Smooth muscle cell (in vitro differentiated cells): ENCODE data around the gene NRXN3. TPM values are rescaled to one million over a fixed set of nuclear protein-coding genes. Genes with fewer than 3 reads are reported as not detected.

ENCODE experiments used
- DNase-seq: peaks from one replicate; lab custom pipeline; 2025; ENCODE audit not compliant: unreplicated experiment; lab: John Stamatoyannopoulos, UW
- H2AFZ ChIP-seq: fragments of 200-600 bp; sonication (generic); 2 replicates; pipeline ENCODE4 v1.6.0; 2016; ENCODE audit warnings: antibody characterized with exemption, low read depth, mild to moderate bottlenecking
- H3F3A ChIP-seq: fragments of 200-600 bp; sonication (generic); 2 replicates; pipeline ENCODE4 v1.6.0; 2017; ENCODE audit warnings: antibody characterized with exemption, low read depth
- H3K27ac ChIP-seq: fragments of 200-600 bp; sonication (generic); 2 replicates; pipeline ENCODE4 v1.5.1; 2016; ENCODE audit warnings: low read depth, mild to moderate bottlenecking
- H3K27me3 ChIP-seq: fragments of 200-600 bp; sonication (generic); 2 replicates; pipeline ENCODE4 v1.6.1; 2016; ENCODE audit warnings: low read depth, mild to moderate bottlenecking
- H3K36me3 ChIP-seq: fragments of 200-600 bp; sonication (generic); 2 replicates; pipeline ENCODE4 v1.5.1; 2016; ENCODE audit warnings: low read depth
- H3K4me1 ChIP-seq: fragments of 200-600 bp; sonication (generic); 2 replicates; pipeline ENCODE4 v1.5.1; 2016; ENCODE audit warnings: low read depth
- H3K4me2 ChIP-seq: fragments of 200-600 bp; sonication (generic); 2 replicates; pipeline ENCODE4 v1.6.0; 2016; ENCODE audit warnings: mild to moderate bottlenecking
- H3K4me3 ChIP-seq: fragments of 200-600 bp; sonication (generic); 2 replicates; pipeline ENCODE4 v1.5.1; 2016; ENCODE audit warnings: mild to moderate bottlenecking
- H3K79me2 ChIP-seq: fragments of 200-600 bp; sonication (generic); 2 replicates; pipeline ENCODE4 v1.6.0; 2016; ENCODE audit warnings: low read depth, mild to moderate bottlenecking
- H3K9ac ChIP-seq: fragments of 200-600 bp; sonication (generic); 2 replicates; pipeline ENCODE4 v1.6.0; 2016; ENCODE audit warnings: low read depth
- H3K9me3 ChIP-seq: fragments of 200-600 bp; sonication (generic); replicated peaks from 2 replicates; pipeline ENCODE4 v1.5.1; 2016; ENCODE audit warnings: low read depth
- H4K20me1 ChIP-seq: fragments of 200-600 bp; sonication (generic); 2 replicates; pipeline ENCODE4 v1.6.0; 2016; ENCODE audit warnings: low read depth
- WGBS: methylation state at CpG from one replicate; pipeline ENCODE4 v1.1.7; 2016; ENCODE audit warnings: low lambda C conversion rate; 5-methylcytosine and 5-hydroxymethylcytosine counted together
- polyA plus RNA-seq: library from polyadenylated mRNA; unstranded; fragments of >200 nt; fragmentation: Nextera tagmentation; extraction: Ambion mirVana; gene quantifications from 2 replicates; pipeline ENCODE4 v1.2.1, GENCODE V29; 2016
- total RNA-seq: library from RNA; depleted of rRNA; stranded (reverse); fragments of >200 nt; gene quantifications from 2 replicates; pipeline ENCODE4 v1.2.3, GENCODE V29; 2014
- TF ChIP-seq, protein P1 (sequence below): fragments of 200-600 bp; sonication (generic); IDR thresholded peaks from 2 replicates; pipeline ENCODE4 v1.5.1; 2017; ENCODE audit warnings: borderline replicate concordance, mild to moderate bottlenecking, antibody characterized with exemption; ENCODE audit not compliant: insufficient read depth, poor library complexity, severe bottlenecking

NRXN3 gene
- total and polyA plus RNA-seq, 2 experiments from 2014 or later: 1.2 to 7.0 TPM

DNA sequence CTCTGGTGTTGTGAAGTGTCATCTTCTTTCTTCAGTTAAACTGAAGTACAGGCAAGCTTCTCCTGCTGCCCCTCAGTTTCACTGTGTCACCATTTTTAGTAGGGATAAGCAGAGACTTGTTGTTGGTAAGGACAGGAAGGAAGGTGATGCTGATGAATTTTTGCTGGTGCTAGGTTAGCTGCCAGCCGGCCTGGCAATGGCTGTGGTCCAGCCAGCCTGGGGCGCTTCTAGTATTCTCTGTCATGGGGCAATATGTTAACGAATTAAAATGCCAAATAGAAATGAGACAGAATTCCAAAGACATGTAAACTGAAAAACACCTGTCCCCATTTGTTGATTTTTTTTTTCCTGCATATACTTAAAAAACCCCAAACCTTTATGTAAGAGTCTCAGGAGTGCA, 1438.3 kb downstream of the NRXN3 start:
- Histone ChIP-seq H3K4me3 (no peak overlapping the region), H3K27ac (no peak overlapping the region), H3K4me2 (no peak overlapping the region), H3K4me1 (no peaks in the 10 kb centered on the region), H3K36me3 (no peaks in the 10 kb centered on the region), H2AFZ (no peak overlapping the region), H3F3A (no peaks in the 10 kb centered on the region), H3K9ac (no peak overlapping the region), H3K9me3 (no peaks in the 10 kb centered on the region), H4K20me1 (no peaks in the 10 kb centered on the region), H3K27me3 (no peaks in the 10 kb centered on the region), H3K79me2 (no peaks in the 10 kb centered on the region)
- TF ChIP-seq, protein P1, sequence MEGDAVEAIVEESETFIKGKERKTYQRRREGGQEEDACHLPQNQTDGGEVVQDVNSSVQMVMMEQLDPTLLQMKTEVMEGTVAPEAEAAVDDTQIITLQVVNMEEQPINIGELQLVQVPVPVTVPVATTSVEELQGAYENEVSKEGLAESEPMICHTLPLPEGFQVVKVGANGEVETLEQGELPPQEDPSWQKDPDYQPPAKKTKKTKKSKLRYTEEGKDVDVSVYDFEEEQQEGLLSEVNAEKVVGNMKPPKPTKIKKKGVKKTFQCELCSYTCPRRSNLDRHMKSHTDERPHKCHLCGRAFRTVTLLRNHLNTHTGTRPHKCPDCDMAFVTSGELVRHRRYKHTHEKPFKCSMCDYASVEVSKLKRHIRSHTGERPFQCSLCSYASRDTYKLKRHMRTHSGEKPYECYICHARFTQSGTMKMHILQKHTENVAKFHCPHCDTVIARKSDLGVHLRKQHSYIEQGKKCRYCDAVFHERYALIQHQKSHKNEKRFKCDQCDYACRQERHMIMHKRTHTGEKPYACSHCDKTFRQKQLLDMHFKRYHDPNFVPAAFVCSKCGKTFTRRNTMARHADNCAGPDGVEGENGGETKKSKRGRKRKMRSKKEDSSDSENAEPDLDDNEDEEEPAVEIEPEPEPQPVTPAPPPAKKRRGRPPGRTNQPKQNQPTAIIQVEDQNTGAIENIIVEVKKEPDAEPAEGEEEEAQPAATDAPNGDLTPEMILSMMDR: no peak
- WGBS: 90% methylated on average over 3 of the region's 3 CpGs
- DNase-seq: no peak

DNA sequence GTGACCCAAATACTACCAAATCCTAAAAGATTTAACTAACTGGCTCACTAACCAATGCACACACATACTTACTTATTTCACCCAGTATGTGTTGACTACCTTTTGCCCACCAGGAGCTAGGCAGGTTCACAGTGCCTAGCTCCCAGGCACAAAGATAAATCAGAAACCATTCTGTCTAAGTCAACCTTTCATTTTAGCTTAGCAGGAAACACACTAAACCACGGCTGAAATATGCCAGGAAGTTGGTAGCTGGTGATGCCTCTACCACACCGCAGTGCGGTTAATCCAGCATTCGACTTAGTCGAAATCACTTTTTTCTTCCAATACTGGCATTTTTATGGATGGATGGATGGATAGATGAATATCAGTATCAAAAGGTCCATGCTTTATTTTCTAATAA, 1443.5 kb downstream of the NRXN3 start:
- Histone ChIP-seq H3K4me1 (no peaks in the 10 kb centered on the region), H3K36me3 (no peaks in the 10 kb centered on the region), H3K27me3 (no peaks in the 10 kb centered on the region), H3F3A (no peaks in the 10 kb centered on the region), H3K4me3 (no peak overlapping the region), H3K9me3 (no peaks in the 10 kb centered on the region), H3K4me2 (no peak overlapping the region), H4K20me1 (no peaks in the 10 kb centered on the region), H3K27ac (no peak overlapping the region), H3K79me2 (no peaks in the 10 kb centered on the region), H3K9ac (no peak overlapping the region), H2AFZ (no peak overlapping the region)
- 88% methylated on average over 5 of the region's 5 CpGs for WGBS
- no peak for DNase-seq
- TF ChIP-seq, protein P1: no peak

DNA sequence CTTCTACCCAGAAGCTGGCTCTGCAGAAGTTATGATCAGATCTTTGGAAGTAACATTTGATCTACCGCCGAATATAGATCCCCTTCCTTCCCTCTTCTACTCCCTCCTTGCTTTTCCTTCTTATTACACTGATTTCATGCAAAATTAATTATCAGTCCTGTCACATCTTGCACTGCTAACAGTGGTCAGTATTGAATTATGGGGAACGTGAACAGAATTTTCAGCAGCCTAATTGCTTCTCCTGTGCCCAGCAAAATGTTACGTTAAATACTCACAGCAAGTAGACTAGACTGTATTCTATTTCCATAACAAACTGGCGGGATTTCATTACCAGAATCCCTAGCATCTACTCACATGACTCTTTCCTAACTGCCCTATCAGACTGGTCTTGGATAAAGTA, 1444.3 kb downstream of the NRXN3 start:
- Histone ChIP-seq H3K4me2 (no peak overlapping the region), H3K9me3 (no peaks in the 10 kb centered on the region), H3K4me1 (no peaks in the 10 kb centered on the region), H3K27me3 (no peaks in the 10 kb centered on the region), H4K20me1 (no peaks in the 10 kb centered on the region), H3K4me3 (no peak overlapping the region), H3K27ac (no peak overlapping the region), H3K79me2 (no peaks in the 10 kb centered on the region), H3F3A (no peaks in the 10 kb centered on the region), H3K36me3 (no peaks in the 10 kb centered on the region), H3K9ac (no peak overlapping the region), H2AFZ (no peak overlapping the region)
- WGBS: 97% methylated on average over 5 of the region's 5 CpGs
- TF ChIP-seq, protein P1: no peak
- no peak for DNase-seq

DNA sequence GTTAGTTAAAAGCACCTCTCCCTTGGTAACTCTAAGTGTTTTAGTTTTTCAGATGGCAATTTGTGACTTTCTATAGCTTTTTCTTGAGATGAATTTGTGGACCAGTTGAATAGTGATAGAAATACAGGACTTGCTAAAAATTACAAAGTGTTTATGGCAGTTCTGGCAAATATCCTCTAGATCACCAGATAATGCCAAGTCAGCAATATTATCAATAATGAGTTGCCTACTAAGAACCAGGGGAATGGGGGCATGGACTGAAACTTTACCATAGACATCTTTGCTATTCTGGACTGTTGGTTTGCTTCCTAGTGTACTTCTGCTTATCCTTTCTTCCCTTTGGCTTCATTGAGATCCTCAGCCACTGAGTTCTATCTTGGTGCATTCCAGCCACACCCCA, 1456.9 kb downstream of the NRXN3 start:
- TF ChIP-seq, protein P1: no peak
- no peak overlapping the region for H3K9ac ChIP-seq
- DNase-seq: no peak
- no peaks in the 10 kb centered on the region for H3K36me3 ChIP-seq
- H3F3A ChIP-seq: no peaks in the 10 kb centered on the region
- no peak overlapping the region for H3K4me3 ChIP-seq
- H3K4me1 ChIP-seq: peaks cover 6% of the 10 kb centered on the region
- H3K9me3 ChIP-seq: no peaks in the 10 kb centered on the region
- H3K79me2 ChIP-seq: no peaks in the 10 kb centered on the region
- no peak overlapping the region for H2AFZ ChIP-seq
- no peak overlapping the region for H3K27ac ChIP-seq
- H4K20me1 ChIP-seq: no peaks in the 10 kb centered on the region
- H3K4me2 ChIP-seq: no peak overlapping the region
- no peaks in the 10 kb centered on the region for H3K27me3 ChIP-seq
